B cell (primary cell): ENCODE measurements around the gene DUSP16. TPM values are rescaled to one million over a fixed set of nuclear protein-coding genes. Genes with fewer than 3 reads are reported as not detected.

Experiments used
- ATAC-seq: fragments of 200-7000 bp; cut with Tn5 transposase; one replicate; pipeline ENCODE4 v1.10.0; 2021; ENCODE audit warnings: low read depth, mild to moderate bottlenecking, moderate number of reproducible peaks, moderate library complexity
- CTCF ChIA-PET: fragments of 350-600 bp; sonication (Branson Sonifier 250); formaldehyde crosslinking; loops from one replicate; lab custom pipeline; 2021; ENCODE audit warnings: antibody characterized with exemption, inconsistent platforms; lab: Charles Lee
- POLR2A ChIA-PET: fragments of 350-600 bp; sonication (Branson Sonifier 250); formaldehyde crosslinking; loops from one replicate; lab custom pipeline; 2021; ENCODE audit warnings: antibody characterized with exemption; lab: Charles Lee
- DNase-seq: peaks from one replicate; pipeline ENCODE4 v3.0.0; 2013
- H2AFZ ChIP-seq: 2 replicates; pipeline ENCODE4 v1.6.1; 2012; ENCODE audit warnings: mild to moderate bottlenecking, low read depth, low read length; ENCODE audit not compliant: insufficient read depth, poor library complexity, severe bottlenecking
- H3K27ac ChIP-seq, 2 donors: 1 replicate in 1 of 2; 2 replicates in 1 of 2; pipeline ENCODE4 v1.5.1; 2012 to 2013; ENCODE audit warnings: low read length in 2 of 2, mild to moderate bottlenecking in 2 of 2, moderate library complexity in 1 of 2
- H3K27me3 ChIP-seq, 4 experiments: fragments of 200-600 bp in 1 of 4; sonication (generic) in 1 of 4; replicated peaks in 1 of 4; 1 replicate in 2 of 4; 2 replicates in 2 of 4; pipeline versions ENCODE4 v1.6.1 to v1.7.0; 2013 to 2016; ENCODE audit warnings: low read length in 3 of 4, mild to moderate bottlenecking in 2 of 4, mixed read lengths in 1 of 4, moderate library complexity in 1 of 4; ENCODE audit not compliant: insufficient read depth in 4 of 4, control insufficient read depth in 3 of 4; ENCODE audit errors: control extremely low read depth in 1 of 4
- H3K36me3 ChIP-seq, 2 experiments: replicated peaks in 1 of 2; 1 replicate in 1 of 2; 2 replicates in 1 of 2; pipeline versions ENCODE4 v1.6.1 to v1.7.1; 2013; ENCODE audit warnings: low read length in 1 of 2; ENCODE audit not compliant: insufficient read depth in 2 of 2, control insufficient read depth in 1 of 2; ENCODE audit errors: control extremely low read depth in 1 of 2, extremely low read depth in 1 of 2
- H3K4me1 ChIP-seq, 2 donors: fragments of 200-600 bp in 1 of 2; sonication (generic) in 1 of 2; 1 replicate in 1 of 2; 2 replicates in 1 of 2; pipeline versions ENCODE4 v1.5.1 to v1.6.1; 2013 to 2017; ENCODE audit warnings: low read length in 2 of 2; ENCODE audit not compliant: control insufficient read depth in 2 of 2, insufficient read depth in 2 of 2
- H3K4me2 ChIP-seq: replicated peaks from 2 replicates; pipeline ENCODE3; 2012; ENCODE audit warnings: mild to moderate bottlenecking, low read depth, low read length; ENCODE audit not compliant: poor library complexity, severe bottlenecking
- H3K4me3 ChIP-seq, 5 experiments: fragments of 200-600 bp in 1 of 5; sonication (generic) in 1 of 5; 1 replicate in 3 of 5; 2 replicates in 2 of 5; pipeline versions ENCODE4 v1.5.1 to v1.7.0; 2011 to 2016; ENCODE audit warnings: low read length in 4 of 5, mild to moderate bottlenecking in 4 of 5, low read depth in 2 of 5, control low read depth in 1 of 5, moderate library complexity in 1 of 5; ENCODE audit not compliant: insufficient read depth in 1 of 5; ENCODE audit errors: control extremely low read depth in 1 of 5, extremely low read depth in 1 of 5
- H3K79me2 ChIP-seq: fragments of 200-600 bp; sonication (generic); one replicate; pipeline ENCODE4 v1.6.0; 2016; ENCODE audit warnings: low read length; ENCODE audit not compliant: control insufficient read depth, insufficient read depth
- H3K9ac ChIP-seq: fragments of 200-600 bp; sonication (generic); 2 replicates; pipeline ENCODE4 v1.6.1; 2017; ENCODE audit warnings: mild to moderate bottlenecking, low read length, moderate library complexity
- H3K9me3 ChIP-seq, 3 donors: one replicate each; pipeline versions ENCODE4 v1.6.1 to v1.7.1; 2013; ENCODE audit warnings: low read length in 2 of 3; ENCODE audit not compliant: control insufficient read depth in 2 of 3, insufficient read depth in 1 of 3; ENCODE audit errors: control extremely low read depth in 1 of 3
- H4K20me1 ChIP-seq: 2 replicates; pipeline ENCODE4 v1.6.0; 2012; ENCODE audit warnings: mild to moderate bottlenecking, low read length; ENCODE audit not compliant: insufficient read depth, control insufficient read depth, poor library complexity, severe bottlenecking
- H3K27ac Mint-ChIP-seq: one replicate; pipeline ENCODE4 v1.8.0; 2021; ENCODE audit warnings: mixed read lengths
- H3K27me3 Mint-ChIP-seq: one replicate; pipeline ENCODE4 v1.8.0; 2021; ENCODE audit warnings: mixed read lengths
- H3K4me1 Mint-ChIP-seq: one replicate; pipeline ENCODE4 v1.8.0; 2021; ENCODE audit warnings: mixed read lengths
- H3K4me3 Mint-ChIP-seq: one replicate; pipeline ENCODE4 v1.8.0; 2021; ENCODE audit warnings: mixed read lengths
- H3K9me3 Mint-ChIP-seq: one replicate; pipeline ENCODE4 v1.8.0; 2022; ENCODE audit warnings: mixed read lengths; ENCODE audit not compliant: insufficient read depth
- EZH2 ChIP-seq: IDR thresholded peaks from 2 replicates; pipeline ENCODE4 v1.6.1; 2012; ENCODE audit warnings: borderline replicate concordance, low read depth, mild to moderate bottlenecking, moderate library complexity, low read length; ENCODE audit not compliant: insufficient read depth, poor library complexity, severe bottlenecking
- WGBS: methylation state at CpG from one replicate; pipeline ENCODE4 v1.1.5; 2013; ENCODE audit warnings: missing lambda C conversion rate; ENCODE audit not compliant: insufficient coverage; 5-methylcytosine and 5-hydroxymethylcytosine counted together
- intact Hi-C: fragments of 100-400 bp; cut with micrococcal nuclease; formaldehyde crosslinking; loops from one replicate; pipeline ENCODE4 v1.10.0; 2022
- polyA plus RNA-seq: library from polyadenylated mRNA; depleted of rRNA; stranded (reverse); fragments of >200 nt; gene quantifications from 2 replicates; pipeline ENCODE4 v1.2.3, GENCODE V29; 2012
- total RNA-seq, 2 donors: library from RNA; stranded (reverse); fragments of 120-200 nt in 1 of 2; gene quantifications; 1 replicate in 1 of 2; 2 replicates in 1 of 2; pipeline versions ENCODE4 v1.2.3 to v1.2.4, GENCODE V29; 2013 to 2022
- TF ChIP-seq, protein P1 (sequence below): fragments of 200-600 bp; IDR thresholded peaks from one replicate; pipeline ENCODE4 v1.8.0; 2022; ENCODE audit warnings: antibody characterized with exemption, mild to moderate bottlenecking

Gene DUSP16
- total and polyA plus RNA-seq, 2 donors (not counting 1 experiment from before 2014, with no cell fraction given) = 0.37 to 5.6 TPM

DNA sequence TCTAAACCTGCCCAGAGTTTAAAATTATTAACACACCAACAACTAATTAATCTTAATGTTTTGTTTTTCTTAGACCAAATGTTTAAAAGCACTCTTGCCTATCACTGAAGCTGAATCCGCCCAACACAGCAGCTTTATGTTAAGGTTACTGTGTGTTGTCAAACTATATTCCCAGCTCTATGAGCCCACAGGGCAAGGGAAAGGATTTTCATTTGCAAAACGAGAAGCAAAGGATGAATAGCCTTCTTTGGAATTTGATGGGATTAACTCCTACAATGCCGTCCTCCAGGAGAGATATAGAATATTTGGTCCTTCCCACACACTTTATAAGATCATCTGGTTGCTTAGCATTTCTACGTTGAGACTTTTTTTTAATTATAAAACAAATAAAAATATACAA, 43.7 kb downstream of the DUSP16 start:
- Histone ChIP-seq H3K9me3 (no peaks in the 10 kb centered on the region), H4K20me1 (no peaks in the 10 kb centered on the region), H3K79me2 (no peaks in the 10 kb centered on the region), H3K4me3 (no peak overlapping the region), H3K4me2 (no peak overlapping the region), H3K27me3 (no peaks in the 10 kb centered on the region), H3K27ac (no peak overlapping the region), H3K9ac (no peak overlapping the region), H3K4me1 (no peaks in the 10 kb centered on the region), H2AFZ (no peak overlapping the region), H3K36me3 (no peaks in the 10 kb centered on the region)
- DNase-seq (no peak), ATAC-seq (no peak)
- intact Hi-C loops = no loop called here
- Mint-ChIP-seq H3K4me1 (no peaks in the 10 kb centered on the region), H3K27me3 (peaks cover 3% of the 10 kb centered on the region), H3K9me3 (no peaks in the 10 kb centered on the region), H3K4me3 (no peak overlapping the region), H3K27ac (no peak overlapping the region)
- WGBS = no CpG with 5 or more reads among the region's 4 CpGs
- ChIA-PET POLR2A (no interaction called here), CTCF (interaction anchor here (0.7 to 1.9 kb wide), 2 partner anchors 164 to 218 kb away, joined by 4 to 5 read pairs; no protein-coding TSS in a partner anchor)
- no peak for TF ChIP-seq EZH2
- TF ChIP-seq, protein P1, sequence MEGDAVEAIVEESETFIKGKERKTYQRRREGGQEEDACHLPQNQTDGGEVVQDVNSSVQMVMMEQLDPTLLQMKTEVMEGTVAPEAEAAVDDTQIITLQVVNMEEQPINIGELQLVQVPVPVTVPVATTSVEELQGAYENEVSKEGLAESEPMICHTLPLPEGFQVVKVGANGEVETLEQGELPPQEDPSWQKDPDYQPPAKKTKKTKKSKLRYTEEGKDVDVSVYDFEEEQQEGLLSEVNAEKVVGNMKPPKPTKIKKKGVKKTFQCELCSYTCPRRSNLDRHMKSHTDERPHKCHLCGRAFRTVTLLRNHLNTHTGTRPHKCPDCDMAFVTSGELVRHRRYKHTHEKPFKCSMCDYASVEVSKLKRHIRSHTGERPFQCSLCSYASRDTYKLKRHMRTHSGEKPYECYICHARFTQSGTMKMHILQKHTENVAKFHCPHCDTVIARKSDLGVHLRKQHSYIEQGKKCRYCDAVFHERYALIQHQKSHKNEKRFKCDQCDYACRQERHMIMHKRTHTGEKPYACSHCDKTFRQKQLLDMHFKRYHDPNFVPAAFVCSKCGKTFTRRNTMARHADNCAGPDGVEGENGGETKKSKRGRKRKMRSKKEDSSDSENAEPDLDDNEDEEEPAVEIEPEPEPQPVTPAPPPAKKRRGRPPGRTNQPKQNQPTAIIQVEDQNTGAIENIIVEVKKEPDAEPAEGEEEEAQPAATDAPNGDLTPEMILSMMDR = no peak

DNA sequence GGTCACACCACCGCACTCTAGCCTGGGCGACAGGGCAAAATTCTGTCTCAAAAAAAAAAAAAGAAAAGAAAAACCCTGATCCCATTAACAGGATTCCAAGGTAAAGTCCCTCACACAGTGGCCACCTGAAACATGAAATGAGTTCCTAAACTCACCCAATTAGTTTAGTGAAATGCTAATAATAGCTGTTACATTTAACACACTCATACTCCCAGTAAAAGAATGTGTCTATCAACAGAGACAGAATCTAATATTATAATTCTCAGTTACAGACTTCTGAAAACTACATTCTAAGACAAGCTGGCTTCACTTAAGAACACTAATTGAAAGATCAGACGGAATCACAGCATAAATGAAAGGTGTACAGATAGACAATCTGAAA, 44.2 kb downstream of the DUSP16 start:
- ChIA-PET CTCF (interaction anchor here (0.7 to 1.9 kb wide), 2 partner anchors 164 to 218 kb away, joined by 4 to 5 read pairs; no protein-coding TSS in a partner anchor), POLR2A (no interaction called here)
- Histone ChIP-seq H3K27me3 (no peaks in the 10 kb centered on the region), H3K79me2 (no peaks in the 10 kb centered on the region), H3K27ac (no peak overlapping the region), H3K9me3 (no peaks in the 10 kb centered on the region), H3K4me1 (no peaks in the 10 kb centered on the region), H3K4me2 (no peak overlapping the region), H3K9ac (no peak overlapping the region), H3K4me3 (no peak overlapping the region), H3K36me3 (no peaks in the 10 kb centered on the region), H4K20me1 (no peaks in the 10 kb centered on the region), H2AFZ (no peak overlapping the region)
- intact Hi-C loops = no loop called here
- no peaks in the 10 kb centered on the region for H3K4me1 Mint-ChIP-seq
- WGBS = 100% methylated on average over 2 of the region's 3 CpGs
- H3K9me3 Mint-ChIP-seq = no peaks in the 10 kb centered on the region
- ATAC-seq (no peak), DNase-seq (no peak)
- TF ChIP-seq EZH2 = no peak
- TF ChIP-seq, protein P1 = no peak
- H3K27me3 Mint-ChIP-seq = no peaks in the 10 kb centered on the region
- no peak overlapping the region for H3K27ac Mint-ChIP-seq
- no peak overlapping the region for H3K4me3 Mint-ChIP-seq
